B cell (primary cell): Measurements from ENCODE around the gene SDK1. TPM values are rescaled to one million over a fixed set of nuclear protein-coding genes. Genes with fewer than 3 reads are reported as not detected.

Experiments
- ATAC-seq: fragments of 200-7000 bp; cut with Tn5 transposase; one replicate; pipeline ENCODE4 v1.10.0; 2021; ENCODE audit warnings: low read depth, mild to moderate bottlenecking, moderate number of reproducible peaks, moderate library complexity
- CTCF ChIA-PET: fragments of 350-600 bp; sonication (Branson Sonifier 250); formaldehyde crosslinking; loops from one replicate; lab custom pipeline; 2021; ENCODE audit warnings: antibody characterized with exemption, inconsistent platforms; lab: Charles Lee
- POLR2A ChIA-PET: fragments of 350-600 bp; sonication (Branson Sonifier 250); formaldehyde crosslinking; loops from one replicate; lab custom pipeline; 2021; ENCODE audit warnings: antibody characterized with exemption; lab: Charles Lee
- DNase-seq: peaks from one replicate; pipeline ENCODE4 v3.0.0; 2013
- H2AFZ ChIP-seq: 2 replicates; pipeline ENCODE4 v1.6.1; 2012; ENCODE audit warnings: mild to moderate bottlenecking, low read depth, low read length; ENCODE audit not compliant: insufficient read depth, poor library complexity, severe bottlenecking
- H3K27ac ChIP-seq, 2 donors: 1 replicate in 1 of 2; 2 replicates in 1 of 2; pipeline ENCODE4 v1.5.1; 2012 to 2013; ENCODE audit warnings: low read length in 2 of 2, mild to moderate bottlenecking in 2 of 2, moderate library complexity in 1 of 2
- H3K27me3 ChIP-seq, 4 experiments: fragments of 200-600 bp in 1 of 4; sonication (generic) in 1 of 4; replicated peaks in 1 of 4; 1 replicate in 2 of 4; 2 replicates in 2 of 4; pipeline versions ENCODE4 v1.6.1 to v1.7.0; 2013 to 2016; ENCODE audit warnings: low read length in 3 of 4, mild to moderate bottlenecking in 2 of 4, mixed read lengths in 1 of 4, moderate library complexity in 1 of 4; ENCODE audit not compliant: insufficient read depth in 4 of 4, control insufficient read depth in 3 of 4; ENCODE audit errors: control extremely low read depth in 1 of 4
- H3K36me3 ChIP-seq, 2 experiments: replicated peaks in 1 of 2; 1 replicate in 1 of 2; 2 replicates in 1 of 2; pipeline versions ENCODE4 v1.6.1 to v1.7.1; 2013; ENCODE audit warnings: low read length in 1 of 2; ENCODE audit not compliant: insufficient read depth in 2 of 2, control insufficient read depth in 1 of 2; ENCODE audit errors: control extremely low read depth in 1 of 2, extremely low read depth in 1 of 2
- H3K4me1 ChIP-seq, 2 donors: fragments of 200-600 bp in 1 of 2; sonication (generic) in 1 of 2; 1 replicate in 1 of 2; 2 replicates in 1 of 2; pipeline versions ENCODE4 v1.5.1 to v1.6.1; 2013 to 2017; ENCODE audit warnings: low read length in 2 of 2; ENCODE audit not compliant: control insufficient read depth in 2 of 2, insufficient read depth in 2 of 2
- H3K4me2 ChIP-seq: replicated peaks from 2 replicates; pipeline ENCODE3; 2012; ENCODE audit warnings: mild to moderate bottlenecking, low read depth, low read length; ENCODE audit not compliant: poor library complexity, severe bottlenecking
- H3K4me3 ChIP-seq, 5 experiments: fragments of 200-600 bp in 1 of 5; sonication (generic) in 1 of 5; 1 replicate in 3 of 5; 2 replicates in 2 of 5; pipeline versions ENCODE4 v1.5.1 to v1.7.0; 2011 to 2016; ENCODE audit warnings: low read length in 4 of 5, mild to moderate bottlenecking in 4 of 5, low read depth in 2 of 5, control low read depth in 1 of 5, moderate library complexity in 1 of 5; ENCODE audit not compliant: insufficient read depth in 1 of 5; ENCODE audit errors: control extremely low read depth in 1 of 5, extremely low read depth in 1 of 5
- H3K79me2 ChIP-seq: fragments of 200-600 bp; sonication (generic); one replicate; pipeline ENCODE4 v1.6.0; 2016; ENCODE audit warnings: low read length; ENCODE audit not compliant: control insufficient read depth, insufficient read depth
- H3K9ac ChIP-seq: fragments of 200-600 bp; sonication (generic); 2 replicates; pipeline ENCODE4 v1.6.1; 2017; ENCODE audit warnings: mild to moderate bottlenecking, low read length, moderate library complexity
- H3K9me3 ChIP-seq, 3 donors: one replicate each; pipeline versions ENCODE4 v1.6.1 to v1.7.1; 2013; ENCODE audit warnings: low read length in 2 of 3; ENCODE audit not compliant: control insufficient read depth in 2 of 3, insufficient read depth in 1 of 3; ENCODE audit errors: control extremely low read depth in 1 of 3
- H4K20me1 ChIP-seq: 2 replicates; pipeline ENCODE4 v1.6.0; 2012; ENCODE audit warnings: mild to moderate bottlenecking, low read length; ENCODE audit not compliant: insufficient read depth, control insufficient read depth, poor library complexity, severe bottlenecking
- H3K27ac Mint-ChIP-seq: one replicate; pipeline ENCODE4 v1.8.0; 2021; ENCODE audit warnings: mixed read lengths
- H3K27me3 Mint-ChIP-seq: one replicate; pipeline ENCODE4 v1.8.0; 2021; ENCODE audit warnings: mixed read lengths
- H3K4me1 Mint-ChIP-seq: one replicate; pipeline ENCODE4 v1.8.0; 2021; ENCODE audit warnings: mixed read lengths
- H3K4me3 Mint-ChIP-seq: one replicate; pipeline ENCODE4 v1.8.0; 2021; ENCODE audit warnings: mixed read lengths
- H3K9me3 Mint-ChIP-seq: one replicate; pipeline ENCODE4 v1.8.0; 2022; ENCODE audit warnings: mixed read lengths; ENCODE audit not compliant: insufficient read depth
- EZH2 ChIP-seq: IDR thresholded peaks from 2 replicates; pipeline ENCODE4 v1.6.1; 2012; ENCODE audit warnings: borderline replicate concordance, low read depth, mild to moderate bottlenecking, moderate library complexity, low read length; ENCODE audit not compliant: insufficient read depth, poor library complexity, severe bottlenecking
- WGBS: methylation state at CpG from one replicate; pipeline ENCODE4 v1.1.5; 2013; ENCODE audit warnings: missing lambda C conversion rate; ENCODE audit not compliant: insufficient coverage; 5-methylcytosine and 5-hydroxymethylcytosine counted together
- intact Hi-C: fragments of 100-400 bp; cut with micrococcal nuclease; formaldehyde crosslinking; loops from one replicate; pipeline ENCODE4 v1.10.0; 2022
- polyA plus RNA-seq: library from polyadenylated mRNA; depleted of rRNA; stranded (reverse); fragments of >200 nt; gene quantifications from 2 replicates; pipeline ENCODE4 v1.2.3, GENCODE V29; 2012
- total RNA-seq, 2 donors: library from RNA; stranded (reverse); fragments of 120-200 nt in 1 of 2; gene quantifications; 1 replicate in 1 of 2; 2 replicates in 1 of 2; pipeline versions ENCODE4 v1.2.3 to v1.2.4, GENCODE V29; 2013 to 2022
- TF ChIP-seq, protein P1 (sequence below): fragments of 200-600 bp; IDR thresholded peaks from one replicate; pipeline ENCODE4 v1.8.0; 2022; ENCODE audit warnings: antibody characterized with exemption, mild to moderate bottlenecking

SDK1 gene
- total and polyA plus RNA-seq, 2 donors (not counting 1 experiment from before 2014, with no cell fraction given): 0.73 to 2.0 TPM

DNA sequence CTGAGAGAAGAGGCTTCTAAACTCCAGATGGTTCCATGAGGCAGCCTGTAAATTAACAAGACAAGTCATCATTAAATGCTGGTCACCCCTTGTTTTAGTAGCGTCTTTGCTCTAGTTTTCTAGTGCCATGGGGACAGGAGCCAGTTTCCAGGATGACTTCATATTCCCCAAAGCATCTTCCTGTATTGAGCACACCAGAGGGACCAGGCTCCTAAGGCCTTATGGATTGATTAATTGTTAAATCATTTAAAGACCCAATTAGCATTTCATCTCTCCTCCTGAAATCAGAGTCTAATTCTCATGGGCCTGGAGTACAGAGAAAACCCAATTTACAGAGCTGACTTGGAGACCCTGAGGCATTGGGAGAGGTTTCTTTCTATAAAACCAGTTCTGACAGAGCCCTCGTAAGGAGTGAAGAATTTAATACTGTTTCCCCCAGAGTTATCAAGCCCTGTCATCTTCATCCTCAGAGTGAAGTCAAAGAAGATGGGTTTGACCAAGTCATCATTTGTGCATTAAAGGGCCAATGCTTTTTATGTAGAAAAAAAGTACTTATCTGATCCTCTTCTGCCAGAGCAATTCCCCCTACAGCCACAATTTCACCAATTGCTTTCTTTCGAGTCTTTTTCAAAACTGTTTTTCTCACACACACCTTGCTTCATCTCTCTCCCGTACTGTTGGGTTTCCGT, 678.7 kb downstream of the SDK1 start:
- Histone ChIP-seq H3K4me2 (no peak overlapping the region), H3K27ac (no peak overlapping the region), H3K36me3 (no peaks in the 10 kb centered on the region), H3K4me1 (no peaks in the 10 kb centered on the region), H4K20me1 (no peaks in the 10 kb centered on the region), H3K27me3 (no peaks in the 10 kb centered on the region), H3K9me3 (peaks cover 0 to 8% (median 0%) of the 10 kb centered on the region in 3 donors), H2AFZ (no peak overlapping the region), H3K9ac (no peak overlapping the region), H3K4me3 (no peak overlapping the region), H3K79me2 (no peaks in the 10 kb centered on the region)
- POLR2A ChIA-PET: no interaction called here
- Mint-ChIP-seq H3K4me1 (no peaks in the 10 kb centered on the region), H3K27me3 (no peaks in the 10 kb centered on the region), H3K27ac (no peak overlapping the region), H3K9me3 (no peaks in the 10 kb centered on the region), H3K4me3 (no peak overlapping the region)
- CTCF ChIA-PET: no interaction called here
- TF ChIP-seq, protein P1, sequence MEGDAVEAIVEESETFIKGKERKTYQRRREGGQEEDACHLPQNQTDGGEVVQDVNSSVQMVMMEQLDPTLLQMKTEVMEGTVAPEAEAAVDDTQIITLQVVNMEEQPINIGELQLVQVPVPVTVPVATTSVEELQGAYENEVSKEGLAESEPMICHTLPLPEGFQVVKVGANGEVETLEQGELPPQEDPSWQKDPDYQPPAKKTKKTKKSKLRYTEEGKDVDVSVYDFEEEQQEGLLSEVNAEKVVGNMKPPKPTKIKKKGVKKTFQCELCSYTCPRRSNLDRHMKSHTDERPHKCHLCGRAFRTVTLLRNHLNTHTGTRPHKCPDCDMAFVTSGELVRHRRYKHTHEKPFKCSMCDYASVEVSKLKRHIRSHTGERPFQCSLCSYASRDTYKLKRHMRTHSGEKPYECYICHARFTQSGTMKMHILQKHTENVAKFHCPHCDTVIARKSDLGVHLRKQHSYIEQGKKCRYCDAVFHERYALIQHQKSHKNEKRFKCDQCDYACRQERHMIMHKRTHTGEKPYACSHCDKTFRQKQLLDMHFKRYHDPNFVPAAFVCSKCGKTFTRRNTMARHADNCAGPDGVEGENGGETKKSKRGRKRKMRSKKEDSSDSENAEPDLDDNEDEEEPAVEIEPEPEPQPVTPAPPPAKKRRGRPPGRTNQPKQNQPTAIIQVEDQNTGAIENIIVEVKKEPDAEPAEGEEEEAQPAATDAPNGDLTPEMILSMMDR: no peak
- TF ChIP-seq EZH2: no peak
- intact Hi-C loops: no loop called here
- ATAC-seq (no peak), DNase-seq (no peak)
- 90% methylated on average over 1 of the region's 5 CpGs for WGBS

DNA sequence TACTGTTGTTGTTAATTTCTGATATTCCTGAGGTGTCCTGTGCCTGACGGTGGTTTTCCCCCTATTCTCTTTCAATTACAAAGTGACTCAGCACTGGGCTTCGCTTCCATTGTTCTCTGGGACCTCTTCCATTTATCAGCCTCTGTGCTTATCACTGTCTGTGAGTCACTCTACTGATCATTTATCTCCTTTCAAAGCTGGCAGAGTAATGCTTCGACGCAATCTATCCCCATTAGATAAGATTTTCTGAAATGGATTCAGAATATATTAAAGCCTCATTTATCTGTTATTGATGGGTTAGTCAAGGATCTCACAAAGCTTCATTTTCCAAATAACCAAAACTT, 679.2 kb downstream of the SDK1 start:
- no peaks in the 10 kb centered on the region for H3K27me3 Mint-ChIP-seq
- H3K9ac ChIP-seq: no peak overlapping the region
- H3K4me3 Mint-ChIP-seq: no peak overlapping the region

More for the DNA sequence above, 679.2 kb downstream of the SDK1 start:
- CTCF ChIA-PET: no interaction called here
- peaks cover 0 to 8% (median 0%) of the 10 kb centered on the region in 3 donors for H3K9me3 ChIP-seq
- TF ChIP-seq EZH2: no peak
- TF ChIP-seq, protein P1: no peak
- H3K79me2 ChIP-seq: no peaks in the 10 kb centered on the region
- no peaks in the 10 kb centered on the region for H3K36me3 ChIP-seq
- H3K27me3 ChIP-seq: no peaks in the 10 kb centered on the region
- Mint-ChIP-seq H3K27ac (no peak overlapping the region), H3K9me3 (no peaks in the 10 kb centered on the region), H3K4me1 (no peaks in the 10 kb centered on the region)
- H3K4me1 ChIP-seq: no peaks in the 10 kb centered on the region
- WGBS: 56% methylated on average over 2 of the region's 4 CpGs
- no peaks in the 10 kb centered on the region for H4K20me1 ChIP-seq
- no peak overlapping the region for H2AFZ ChIP-seq
- no peak for DNase-seq
- H3K4me3 ChIP-seq: no peak overlapping the region
- H3K4me2 ChIP-seq: no peak overlapping the region
- intact Hi-C loops: no loop called here
- no peak for ATAC-seq
- POLR2A ChIA-PET: no interaction called here
- no peak overlapping the region for H3K27ac ChIP-seq
